GM19455 (cell line): ENCODE measurements around the gene DOCK4.

Experiments used
- ATAC-seq: cut with Tn5 transposase; IDR thresholded peaks from one replicate; pipeline ENCODE4 v1.9.1; 2021; ENCODE audit not compliant: unreplicated experiment

DOCK4 gene

GRCh38 chr7:112193915-112194502 lies 12.2 kb downstream of the DOCK4 start:
- ATAC-seq: no peak

DNA sequence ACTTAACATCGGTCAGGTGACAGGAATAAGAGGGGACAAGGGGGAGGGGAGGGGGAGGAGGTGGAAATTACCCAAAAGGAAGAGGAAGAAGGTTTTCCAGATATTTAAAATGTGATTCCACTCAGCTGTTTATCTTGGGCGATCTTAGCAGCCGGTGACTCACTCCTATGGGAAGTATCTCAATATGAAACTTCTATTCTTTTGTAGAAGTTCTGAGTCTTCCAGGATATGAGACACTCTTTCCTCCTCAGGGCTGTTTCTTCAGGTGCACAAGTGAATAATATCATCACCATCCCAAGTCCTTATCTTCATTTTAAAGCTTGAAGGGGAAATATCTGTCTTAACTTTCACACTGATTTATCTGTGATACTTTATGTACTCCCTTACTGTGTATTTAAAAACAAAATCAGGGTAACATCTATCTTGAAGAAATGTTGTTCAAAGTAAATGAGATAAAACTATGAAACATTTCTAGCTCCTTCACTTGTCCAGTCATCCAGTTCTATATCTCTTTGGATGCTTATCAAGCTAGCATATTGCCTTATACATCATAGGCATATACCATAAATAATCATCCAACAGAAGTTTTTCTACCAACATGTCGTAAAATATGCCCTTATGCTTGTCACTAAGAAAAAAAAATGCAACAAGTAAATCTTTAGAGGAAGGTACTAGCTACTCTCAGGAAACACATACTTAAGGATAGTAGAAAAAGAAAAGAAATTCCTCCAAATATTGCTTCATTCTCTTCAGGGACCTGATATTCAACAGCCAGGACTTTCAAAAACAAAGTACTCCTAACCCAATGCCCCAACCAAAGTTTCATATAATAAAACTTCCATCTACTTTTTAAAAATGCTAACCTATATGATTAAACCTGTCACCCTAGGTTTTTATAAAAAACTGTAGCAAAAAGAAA lies 13.7 kb downstream of the DOCK4 start:
- ATAC-seq: no peak

DNA sequence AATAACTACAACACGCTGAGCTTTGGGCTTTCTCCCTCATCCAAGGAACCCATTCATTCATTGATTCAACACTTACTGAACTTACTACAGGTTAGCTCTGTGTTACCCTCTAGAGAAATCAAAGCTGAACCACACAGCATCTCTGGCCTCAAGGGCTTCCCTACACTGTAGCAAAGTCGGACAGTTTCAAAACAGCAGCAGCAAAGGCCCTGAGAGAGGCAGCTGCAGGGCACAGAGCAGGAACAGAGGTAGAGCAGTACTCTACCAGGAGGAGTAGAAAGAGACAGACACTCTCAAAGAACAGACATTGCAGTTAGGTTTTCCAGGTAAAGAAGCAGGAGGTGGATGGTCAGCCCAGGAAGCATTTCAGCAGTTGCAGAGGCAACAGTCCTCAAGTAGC lies 16.1 kb downstream of the DOCK4 start:
- ATAC-seq: no peak

DNA sequence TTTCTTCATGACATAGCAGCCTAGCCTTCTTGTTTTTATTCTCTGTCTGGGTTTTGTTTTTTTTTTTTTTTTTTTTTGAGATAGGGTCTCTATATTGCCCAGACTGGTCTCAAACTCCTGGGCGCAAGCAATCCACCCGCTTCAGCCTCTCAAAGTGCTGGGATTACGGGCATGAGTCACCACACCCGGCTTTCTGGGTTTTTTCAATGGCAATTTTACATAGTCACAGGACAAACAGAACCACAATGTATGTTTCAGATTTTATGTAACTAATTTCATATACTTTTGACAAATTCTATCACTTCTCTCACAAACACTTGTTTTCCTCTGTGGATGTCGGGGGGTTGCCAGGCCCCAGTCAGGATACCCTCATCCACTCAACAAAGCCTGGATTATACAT lies 16.5 kb downstream of the DOCK4 start:
- no peak for ATAC-seq

DNA sequence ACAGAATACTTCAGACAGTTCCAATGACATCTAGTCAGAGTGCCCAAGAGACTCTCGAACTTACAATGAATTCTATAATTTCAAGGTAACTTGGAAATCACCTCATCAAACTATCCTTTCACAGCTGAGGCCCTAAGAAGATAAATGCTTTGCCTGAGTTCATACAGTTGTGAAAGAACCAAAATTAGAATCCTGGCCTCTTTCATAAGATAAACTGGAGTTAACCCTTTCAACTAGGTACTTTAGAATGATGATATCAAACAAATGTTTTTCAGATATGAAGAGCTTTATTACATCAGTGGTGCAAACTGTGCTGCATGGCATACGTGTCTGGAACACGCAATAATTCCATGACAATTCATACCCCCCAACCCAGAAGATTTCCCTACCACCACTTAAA lies 17.9 kb downstream of the DOCK4 start:
- no peak for ATAC-seq

GRCh38 chr7:112186300-112186699 lies 19.9 kb downstream of the DOCK4 start:
- no peak for ATAC-seq

GRCh38 chr7:112185005-112185834 lies 21.0 kb downstream of the DOCK4 start:
- ATAC-seq: no peak

DNA sequence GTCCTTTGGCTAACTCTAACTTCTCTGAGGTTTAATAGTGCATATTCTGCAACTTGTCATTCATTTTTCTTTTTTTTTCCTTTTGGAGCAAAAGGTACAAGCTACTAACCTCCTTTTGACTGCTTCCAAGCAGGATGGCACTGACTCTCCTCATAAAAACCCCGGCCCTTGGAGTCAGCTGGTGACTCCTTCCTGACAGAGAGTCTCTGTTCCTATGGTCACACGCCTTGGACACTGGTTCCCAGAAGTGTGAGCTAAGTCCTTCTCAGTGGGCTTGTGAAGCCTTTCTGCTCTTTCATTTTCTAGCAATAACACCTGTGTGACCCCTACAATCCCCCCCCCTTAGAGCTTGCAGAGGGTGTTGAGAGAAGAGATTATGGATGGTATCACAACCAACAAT lies 21.7 kb downstream of the DOCK4 start:
- ATAC-seq: no peak

- ATAC-seq: no peak
Observed at GRCh38 chr7:112183266-112183665, 22.9 kb downstream of the DOCK4 start.

- no peak for ATAC-seq
Observed at GRCh38 chr7:112182749-112183148, 23.4 kb downstream of the DOCK4 start.

GRCh38 chr7:112180223-112180622 lies 26.0 kb downstream of the DOCK4 start:
- no peak for ATAC-seq

DNA sequence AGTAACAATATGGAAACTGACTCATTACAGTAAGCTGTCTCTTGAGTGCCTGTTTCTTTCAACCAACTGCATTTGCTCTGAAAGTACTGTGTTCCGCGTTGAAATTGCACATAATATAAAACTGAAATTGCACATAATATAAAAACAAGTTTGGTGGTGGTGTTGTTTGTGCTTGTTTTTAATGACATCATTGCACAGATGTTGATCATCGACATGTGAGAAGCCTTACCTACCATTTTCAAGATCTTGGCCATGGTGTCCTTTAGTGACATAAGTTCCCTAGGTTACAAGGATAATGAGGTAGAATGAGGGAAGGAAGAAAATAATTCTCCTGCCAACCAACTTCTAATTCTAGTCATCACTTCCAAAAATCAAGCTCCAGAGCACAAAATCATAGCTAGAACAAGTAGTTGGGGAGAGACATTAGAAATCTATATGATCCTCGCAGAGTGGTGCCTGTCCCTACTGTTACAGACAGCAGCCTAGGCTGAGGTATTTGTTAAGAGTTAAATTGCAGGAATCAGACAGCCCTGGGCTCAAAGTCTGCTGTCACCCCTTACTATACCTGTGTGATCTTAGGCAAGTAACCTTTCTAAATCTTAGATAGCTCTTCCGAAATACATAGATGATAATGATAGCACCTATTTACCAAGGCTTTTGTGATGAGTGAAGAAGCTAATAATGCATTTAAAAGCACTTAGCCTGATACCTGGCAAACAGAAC lies 29.3 kb downstream of the DOCK4 start:
- no peak for ATAC-seq

DNA sequence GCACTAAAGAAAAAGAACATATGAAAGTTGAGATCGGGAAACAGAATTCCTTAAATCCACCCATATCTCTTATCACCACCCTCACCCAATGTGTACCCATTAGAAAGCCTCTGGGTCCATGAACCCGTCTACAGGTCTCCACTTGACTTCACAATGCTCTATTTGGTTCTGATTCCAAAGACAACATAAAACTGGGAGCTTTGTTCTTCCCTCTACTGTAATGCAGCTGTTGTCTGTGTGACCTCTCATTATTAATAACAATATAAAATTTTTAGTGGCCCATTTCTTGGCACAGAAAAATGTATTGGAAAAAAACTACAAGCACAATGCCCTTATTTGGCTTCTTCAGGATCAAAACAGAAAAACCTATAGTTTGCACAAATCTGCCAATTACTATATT lies 30.0 kb downstream of the DOCK4 start:
- no peak for ATAC-seq

GRCh38 chr7:112174192-112174591 lies 32.0 kb downstream of the DOCK4 start:
- no peak for ATAC-seq

DNA sequence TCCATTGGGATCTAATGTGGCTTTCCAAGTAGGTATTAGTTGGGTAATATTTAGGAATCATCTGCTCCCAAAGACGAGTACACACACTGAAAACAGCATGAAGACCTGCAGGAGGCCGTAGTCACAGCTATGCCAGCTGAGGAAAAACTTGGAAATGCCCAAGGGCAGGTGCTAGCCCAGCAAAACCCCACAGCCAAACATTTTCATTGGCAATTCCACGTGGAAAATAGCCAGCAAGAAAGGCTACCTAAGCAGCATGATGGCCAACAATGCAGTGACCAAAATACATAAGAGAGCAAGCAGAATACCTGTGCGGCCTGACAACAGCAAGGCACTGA lies 32.7 kb downstream of the DOCK4 start:
- ATAC-seq: no peak

GRCh38 chr7:112172870-112173567 lies 33.2 kb downstream of the DOCK4 start:
- no peak for ATAC-seq

DNA sequence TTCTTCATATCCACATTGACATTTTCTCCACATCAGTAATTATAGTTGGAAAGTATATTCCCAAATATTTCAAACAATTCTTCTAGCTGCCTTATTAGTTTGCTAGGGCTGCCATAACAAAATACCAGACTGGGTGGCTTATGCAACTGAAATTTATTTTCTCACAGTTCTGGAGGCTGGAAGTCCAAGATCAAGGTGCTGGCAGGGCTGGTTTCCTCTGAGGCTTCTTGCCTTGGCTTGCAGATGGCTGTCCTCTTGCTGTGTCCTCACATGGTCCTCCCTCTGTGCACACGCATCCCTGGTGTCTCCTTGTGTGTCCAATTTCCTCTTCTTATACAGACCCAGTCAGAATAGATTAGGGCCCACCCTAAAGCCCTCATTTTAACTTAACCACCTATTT lies 34.5 kb downstream of the DOCK4 start:
- ATAC-seq: no peak

DNA sequence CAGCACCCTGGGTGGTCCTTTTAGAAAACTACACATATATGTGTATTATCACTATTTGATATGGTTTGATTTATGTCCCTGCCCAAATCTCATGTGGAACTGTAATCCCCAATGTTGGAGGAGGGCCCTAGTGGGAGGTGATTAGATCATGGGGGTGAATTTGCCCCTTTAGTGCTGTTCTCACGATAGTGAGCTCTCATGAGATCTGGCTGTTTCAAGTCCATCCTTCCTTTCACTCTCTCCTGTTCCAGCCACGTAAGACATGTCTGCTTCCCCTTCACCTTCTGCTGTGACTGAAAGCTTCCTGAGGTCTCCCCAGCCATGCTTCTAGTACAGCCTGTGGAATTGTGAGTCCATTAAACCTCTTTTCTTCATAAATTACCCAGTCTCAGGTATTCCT lies 37.3 kb downstream of the DOCK4 start:
- no peak for ATAC-seq

DNA sequence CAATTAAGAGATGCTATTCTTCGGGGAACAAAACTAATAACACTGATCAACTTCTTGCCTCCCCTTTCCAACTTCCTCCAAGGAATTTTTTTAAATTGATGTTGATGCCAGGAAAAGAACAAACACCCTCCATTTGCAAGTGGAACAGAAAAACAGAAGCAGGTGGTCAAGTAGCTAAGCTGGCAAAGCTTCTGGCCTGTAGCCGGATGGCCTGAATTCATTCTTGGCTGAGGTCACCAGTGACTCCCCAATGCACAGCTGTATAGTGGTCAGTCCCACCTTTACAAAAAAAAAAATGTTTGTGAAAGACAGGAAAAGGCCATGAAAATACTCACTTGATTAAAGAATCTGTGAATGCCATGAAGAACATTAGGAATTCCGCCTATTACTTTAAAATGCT lies 39.1 kb downstream of the DOCK4 start:
- no peak for ATAC-seq

GRCh38 chr7:112162784-112163506 lies 43.3 kb downstream of the DOCK4 start:
- ATAC-seq: no peak
